Measurements from ENCODE around the gene ATF5.

ATF5 gene

GRCh38 chr19:49910179-49910578 is 18.8 kb upstream of the ATF5 start:
- WGBS, result 98% methylated on average over 4 of the region's 5 CpGs
- H2BK15ac ChIP-seq (ENCODE audit: low read depth, poor library complexity, severe bottlenecking), result no peak overlapping the region
- no peak overlapping the region for H4K91ac ChIP-seq (ENCODE audit: low read length)

GRCh38 chr19:49911381-49912145 is 17.4 kb upstream of the ATF5 start:
- no peak overlapping the region for H2AFZ ChIP-seq (ENCODE audit: low read depth, low read length)
- H2BK15ac ChIP-seq (ENCODE audit: low read depth, poor library complexity, severe bottlenecking), result no peak overlapping the region
- peaks cover 67 to 74% of the 10 kb centered on the region in 2 experiments for H3K36me3 ChIP-seq (ENCODE audit: control insufficient read depth in 1 of 2, insufficient read depth in 2 of 2, low read depth in 1 of 2, low read length in 2 of 2)
- no peak overlapping the region for H3K4ac ChIP-seq (ENCODE audit: low read depth in 1 of 2, low read length in 2 of 2)
- H3K27ac ChIP-seq (ENCODE audit: low read length, poor library complexity, severe bottlenecking), result no peak overlapping the region
- no peak overlapping the region for H2BK5ac ChIP-seq (ENCODE audit: low read depth, low read length, poor library complexity, severe bottlenecking)
- no peak overlapping the region for H4K8ac ChIP-seq (ENCODE audit: low read length)
- no peak overlapping the region for H4K91ac ChIP-seq (ENCODE audit: low read length)
- H3K4me2 ChIP-seq (ENCODE audit: low read length, poor library complexity, severe bottlenecking), result no peak overlapping the region
- no peak overlapping the region for H2BK120ac ChIP-seq (ENCODE audit: low read depth, low read length)
- WGBS, result 85% methylated on average over 7 of the region's 9 CpGs
- DNase-seq, result peak; percentile 9
- H3K14ac ChIP-seq (ENCODE audit: low read length in 2 of 2), result no peak overlapping the region
- H3K4me3 ChIP-seq (ENCODE audit: insufficient read depth in 1 of 2, low read depth in 1 of 2, low read length in 2 of 2), result no peak overlapping the region
- peaks cover 48% of the 10 kb centered on the region for H3K79me1 ChIP-seq (replicated peaks; ENCODE audit: low read length, poor library complexity, severe bottlenecking)
- no peaks in the 10 kb centered on the region for H3K27me3 ChIP-seq (ENCODE audit: control insufficient read depth in 1 of 2, insufficient read depth in 1 of 2, low read length in 2 of 2)
- no peak overlapping the region for H3K23ac ChIP-seq (ENCODE audit: low read length in 2 of 2)
- no peak overlapping the region for H3K9ac ChIP-seq (ENCODE audit: low read length)
- H2AK5ac ChIP-seq (ENCODE audit: low read length, severe bottlenecking), result no peak overlapping the region
- no peak overlapping the region for H3K18ac ChIP-seq (ENCODE audit: low read depth in 1 of 2, low read length in 2 of 2)
- H2BK12ac ChIP-seq (ENCODE audit: low read length in 2 of 2), result no peak overlapping the region
- peaks cover 4% of the 10 kb centered on the region for H3K4me1 ChIP-seq (ENCODE audit: control insufficient read depth, insufficient read depth, low read depth, low read length)
- H3K9me3 ChIP-seq (ENCODE audit: control insufficient read depth, low read length), result no peaks in the 10 kb centered on the region

More at GRCh38 chr19:49910179-49910578, 18.8 kb upstream of the ATF5 start:
- H3K27me3 ChIP-seq (ENCODE audit: control insufficient read depth in 1 of 2, insufficient read depth in 1 of 2, low read length in 2 of 2), result no peaks in the 10 kb centered on the region
- H2BK120ac ChIP-seq (ENCODE audit: low read depth, low read length), result no peak overlapping the region
- H2BK5ac ChIP-seq (ENCODE audit: low read depth, low read length, poor library complexity, severe bottlenecking), result no peak overlapping the region
- no peak overlapping the region for H2AFZ ChIP-seq (ENCODE audit: low read depth, low read length)
- no peak overlapping the region for H3K9ac ChIP-seq (ENCODE audit: low read length)
- H3K14ac ChIP-seq (ENCODE audit: low read length in 2 of 2), result no peak overlapping the region
- no peak overlapping the region for H2BK12ac ChIP-seq (ENCODE audit: low read length in 2 of 2)
- no peaks in the 10 kb centered on the region for H3K9me3 ChIP-seq (ENCODE audit: control insufficient read depth, low read length)
- no peak overlapping the region for H2AK5ac ChIP-seq (ENCODE audit: low read length, severe bottlenecking)
- no peak overlapping the region for H3K27ac ChIP-seq (ENCODE audit: low read length, poor library complexity, severe bottlenecking)
- H3K36me3 ChIP-seq (ENCODE audit: control insufficient read depth in 1 of 2, insufficient read depth in 2 of 2, low read depth in 1 of 2, low read length in 2 of 2), result peaks cover 62 to 69% of the 10 kb centered on the region in 2 experiments
- H4K8ac ChIP-seq (ENCODE audit: low read length), result no peak overlapping the region
- H3K4ac ChIP-seq (ENCODE audit: low read depth in 1 of 2, low read length in 2 of 2), result no peak overlapping the region
- peaks cover 50% of the 10 kb centered on the region for H3K79me1 ChIP-seq (replicated peaks; ENCODE audit: low read length, poor library complexity, severe bottlenecking)
- no peak overlapping the region for H3K4me3 ChIP-seq (ENCODE audit: insufficient read depth in 1 of 2, low read depth in 1 of 2, low read length in 2 of 2)
- no peak overlapping the region for H3K18ac ChIP-seq (ENCODE audit: low read depth in 1 of 2, low read length in 2 of 2)
- peaks cover 4% of the 10 kb centered on the region for H3K4me1 ChIP-seq (ENCODE audit: control insufficient read depth, insufficient read depth, low read depth, low read length)
- no peak overlapping the region for H3K23ac ChIP-seq (ENCODE audit: low read length in 2 of 2)
- H3K4me2 ChIP-seq (ENCODE audit: low read length, poor library complexity, severe bottlenecking), result no peak overlapping the region
- no peak for DNase-seq

- Histone ChIP-seq H3K9me3 (ENCODE audit: control insufficient read depth, low read length) (no peaks in the 10 kb centered on the region), H3K9ac (ENCODE audit: low read length) (no peak overlapping the region), H3K27me3 (ENCODE audit: control insufficient read depth in 1 of 2, insufficient read depth in 1 of 2, low read length in 2 of 2) (no peaks in the 10 kb centered on the region), H3K18ac (ENCODE audit: low read depth in 1 of 2, low read length in 2 of 2) (no peak overlapping the region), H3K4me2 (ENCODE audit: low read length, poor library complexity, severe bottlenecking) (no peak overlapping the region), H2BK5ac (ENCODE audit: low read depth, low read length, poor library complexity, severe bottlenecking) (no peak overlapping the region), H3K23ac (ENCODE audit: low read length in 2 of 2) (no peak overlapping the region), H3K36me3 (ENCODE audit: control insufficient read depth in 1 of 2, insufficient read depth in 2 of 2, low read depth in 1 of 2, low read length in 2 of 2) (peaks cover 63 to 72% of the 10 kb centered on the region in 2 experiments), H3K27ac (ENCODE audit: low read length, poor library complexity, severe bottlenecking) (no peak overlapping the region), H2BK12ac (ENCODE audit: low read length in 2 of 2) (no peak overlapping the region), H3K4ac (ENCODE audit: low read depth in 1 of 2, low read length in 2 of 2) (no peak overlapping the region), H2AFZ (ENCODE audit: low read depth, low read length) (no peak overlapping the region), H2BK15ac (ENCODE audit: low read depth, poor library complexity, severe bottlenecking) (no peak overlapping the region), H2BK120ac (ENCODE audit: low read depth, low read length) (no peak overlapping the region), H3K79me1 (replicated peaks; ENCODE audit: low read length, poor library complexity, severe bottlenecking) (peaks cover 49% of the 10 kb centered on the region), H3K4me3 (ENCODE audit: insufficient read depth in 1 of 2, low read depth in 1 of 2, low read length in 2 of 2) (no peak overlapping the region), H2AK5ac (ENCODE audit: low read length, severe bottlenecking) (no peak overlapping the region), H4K91ac (ENCODE audit: low read length) (no peak overlapping the region), H4K8ac (ENCODE audit: low read length) (no peak overlapping the region), H3K14ac (ENCODE audit: low read length in 2 of 2) (no peak overlapping the region), H3K4me1 (ENCODE audit: control insufficient read depth, insufficient read depth, low read depth, low read length) (peaks cover 2% of the 10 kb centered on the region)
- 94% methylated on average over 21 of the region's 21 CpGs for WGBS
- no peak for DNase-seq
Measured at GRCh38 chr19:49912965-49913685, 15.9 kb upstream of the ATF5 start.

- peaks cover 44% of the 10 kb centered on the region for H3K79me1 ChIP-seq (replicated peaks; ENCODE audit: low read length, poor library complexity, severe bottlenecking)
- H2AK5ac ChIP-seq (ENCODE audit: low read length, severe bottlenecking), result no peak overlapping the region
- no peak overlapping the region for H3K18ac ChIP-seq (ENCODE audit: low read depth in 1 of 2, low read length in 2 of 2)
- no peak overlapping the region for H3K27ac ChIP-seq (ENCODE audit: low read length, poor library complexity, severe bottlenecking)
- no peak overlapping the region for H3K9ac ChIP-seq (ENCODE audit: low read length)
- H2BK5ac ChIP-seq (ENCODE audit: low read depth, low read length, poor library complexity, severe bottlenecking), result no peak overlapping the region
- no peak overlapping the region for H3K4ac ChIP-seq (ENCODE audit: low read depth in 1 of 2, low read length in 2 of 2)
- H2AFZ ChIP-seq (ENCODE audit: low read depth, low read length), result no peak overlapping the region
- DNase-seq, result no peak
- no peak overlapping the region for H3K14ac ChIP-seq (ENCODE audit: low read length in 2 of 2)
- no peaks in the 10 kb centered on the region for H3K9me3 ChIP-seq (ENCODE audit: control insufficient read depth, low read length)
- no peak overlapping the region for H4K91ac ChIP-seq (ENCODE audit: low read length)
- no peaks in the 10 kb centered on the region for H3K27me3 ChIP-seq (ENCODE audit: control insufficient read depth in 1 of 2, insufficient read depth in 1 of 2, low read length in 2 of 2)
- H2BK12ac ChIP-seq (ENCODE audit: low read length in 2 of 2), result no peak overlapping the region
- no peak overlapping the region for H3K4me3 ChIP-seq (ENCODE audit: insufficient read depth in 1 of 2, low read depth in 1 of 2, low read length in 2 of 2)
- H2BK120ac ChIP-seq (ENCODE audit: low read depth, low read length), result no peak overlapping the region
- H3K23ac ChIP-seq (ENCODE audit: low read length in 2 of 2), result no peak overlapping the region
- H3K36me3 ChIP-seq (ENCODE audit: control insufficient read depth in 1 of 2, insufficient read depth in 2 of 2, low read depth in 1 of 2, low read length in 2 of 2), result peaks cover 62 to 67% of the 10 kb centered on the region in 2 experiments
- H3K4me2 ChIP-seq (ENCODE audit: low read length, poor library complexity, severe bottlenecking), result no peak overlapping the region
- WGBS, result 98% methylated on average over 10 of the region's 10 CpGs
- peaks cover 2% of the 10 kb centered on the region for H3K4me1 ChIP-seq (ENCODE audit: control insufficient read depth, insufficient read depth, low read depth, low read length)
- no peak overlapping the region for H4K8ac ChIP-seq (ENCODE audit: low read length)
- no peak overlapping the region for H2BK15ac ChIP-seq (ENCODE audit: low read depth, poor library complexity, severe bottlenecking)
Measured at GRCh38 chr19:49913720-49914119, 15.3 kb upstream of the ATF5 start.
